GM18499 (cell line): ENCODE measurements around the gene ST6GALNAC6.
A peak's percentile ranks its signal among the peaks of the same experiment; 100 is the strongest.

Experiments used
- ATAC-seq: cut with Tn5 transposase; IDR thresholded peaks from one replicate; pipeline ENCODE4 v1.9.1; 2021; ENCODE audit warnings: moderate number of reproducible peaks; ENCODE audit not compliant: insufficient read depth, unreplicated experiment

The ST6GALNAC6 gene

GRCh38 chr9:127934986-127935385 lies 35.6 kb upstream of the ST6GALNAC6 start:
- ATAC-seq: no peak

- no peak for ATAC-seq
Measured at GRCh38 chr9:127934248-127934647, 34.8 kb upstream of the ST6GALNAC6 start.

- ATAC-seq: peak; percentile 24
Measured at GRCh38 chr9:127931092-127931881, 31.9 kb upstream of the ST6GALNAC6 start.

GRCh38 chr9:127930231-127931091 lies 31.1 kb upstream of the ST6GALNAC6 start, which contains the start of gene PIP5KL1:
Gene PIP5KL1 (minus strand): TSS chr9:127930777. CDS start chr9:127930752, 25 bp downstream.
- peak; percentile 43 for ATAC-seq

- no peak for ATAC-seq
Measured at GRCh38 chr9:127929625-127929979, 30.2 kb upstream of the ST6GALNAC6 start.

GRCh38 chr9:127928676-127929624 lies 29.5 kb upstream of the ST6GALNAC6 start:
- no peak for ATAC-seq

GRCh38 chr9:127927988-127928675 lies 28.7 kb upstream of the ST6GALNAC6 start:
- no peak for ATAC-seq

GRCh38 chr9:127927201-127927987 lies 28.0 kb upstream of the ST6GALNAC6 start:
- no peak for ATAC-seq

GRCh38 chr9:127926906-127927200 lies 27.4 kb upstream of the ST6GALNAC6 start:
- no peak for ATAC-seq

- no peak for ATAC-seq
Measured at GRCh38 chr9:127925959-127926905, 26.8 kb upstream of the ST6GALNAC6 start.

- no peak for ATAC-seq
Measured at GRCh38 chr9:127924736-127925444, 25.5 kb upstream of the ST6GALNAC6 start.

GRCh38 chr9:127923771-127924170 lies 24.4 kb upstream of the ST6GALNAC6 start:
- no peak for ATAC-seq

GRCh38 chr9:127923046-127923445 lies 23.6 kb upstream of the ST6GALNAC6 start:
- ATAC-seq: no peak

- ATAC-seq: no peak
Measured at GRCh38 chr9:127921557-127922120, 22.2 kb upstream of the ST6GALNAC6 start.

GRCh38 chr9:127920794-127921193 lies 21.4 kb upstream of the ST6GALNAC6 start:
- ATAC-seq: no peak

GRCh38 chr9:127919253-127919815 lies 19.9 kb upstream of the ST6GALNAC6 start:
- ATAC-seq: no peak
